ENCODE data around the gene SLC22A6. TPM values are rescaled to one million over a fixed set of nuclear protein-coding genes. Genes with fewer than 3 reads are reported as not detected.
A peak's percentile ranks its signal among the peaks of the same experiment; 100 is the strongest.

Gene SLC22A6
- polyA plus RNA-seq, 2 of the 4 experiments (the other 2 are of a cell fraction) = not detected

GRCh38 chr11:62980133-62980760 is 4.5 kb downstream of the SLC22A6 start:
- no peak overlapping the region for H3K27ac ChIP-seq
- H3K4me3 ChIP-seq = no peak overlapping the region
- WGBS (ENCODE audit: missing lambda C conversion rate) = 0% methylated on average over 1 of the region's 1 CpG
- FAIRE-seq = no peak
- H3K4me2 ChIP-seq = no peak overlapping the region
- H3K4me1 ChIP-seq = no peaks in the 10 kb centered on the region
- DNase-seq (ENCODE audit: low read depth in 1 of 2, low spot score in 1 of 2) = no peak
- ChIA-PET CTCF (interaction anchor here (0.9 to 3.3 kb wide), 2 partner anchors 9 to 43 kb away, joined by 3 to 14 read pairs; no protein-coding TSS in a partner anchor), POLR2A (no interaction called here)
- no peaks in the 10 kb centered on the region for H3K9me3 ChIP-seq
- TF ChIP-seq REST (IDR thresholded peaks at IDR 0.05) (peak; percentile 85), EHMT2 (IDR thresholded peaks at IDR 0.05; ENCODE audit: low read depth) (0 out of 2 replicates have a peak, but pooled peaks have one; percentile 72), KDM5A (IDR thresholded peaks at IDR 0.05) (no peak)
- ATAC-seq = no peak

- Histone ChIP-seq H3K4me2 (no peak overlapping the region), H3K9me3 (no peaks in the 10 kb centered on the region), H3K4me1 (no peaks in the 10 kb centered on the region), H3K4me3 (no peak overlapping the region), H3K27ac (no peak overlapping the region)
- POLR2A ChIA-PET = no interaction called here
- TF ChIP-seq ATOH8 (CRISPR knock-in tag; IDR thresholded peaks at IDR 0.05; ENCODE audit: low read depth) = no peak
- TF ChIP-seq POLR2AphosphoS2 (conservative IDR thresholded peaks at IDR 0.05; ENCODE audit: low read length) = no peak
- no peak for TF ChIP-seq CBX8 (IDR thresholded peaks at IDR 0.05)
- CTCF ChIA-PET = interaction anchor here (0.6 to 4.4 kb wide), 12 partner anchors 11 to 73 kb away, joined by 3 to 53 read pairs (median 6); no protein-coding TSS in a partner anchor
- no peak for FAIRE-seq
- 21% methylated on average over 5 of the region's 5 CpGs for WGBS (ENCODE audit: missing lambda C conversion rate)
- DNase-seq (ENCODE audit: low read depth in 1 of 2, low spot score in 1 of 2) = peak in 1 of 2 experiments; percentile 22
- ATAC-seq = peak in 1 of 2 experiments; percentile 32; a peak in 2 of 6 replicates
These were observed 8.7 kb downstream of the SLC22A6 start for GRCh38 chr11:62976109-62976508.

GRCh38 chr11:62974848-62975522 is 9.8 kb downstream of the SLC22A6 start:
- Histone ChIP-seq H3K4me1 (no peaks in the 10 kb centered on the region), H3K9me3 (no peaks in the 10 kb centered on the region), H3K4me3 (no peak overlapping the region), H3K4me2 (0 out of 3 replicates have a peak overlapping the region, but pooled peaks have one; percentile 5), H3K27ac (no peak overlapping the region)
- ATAC-seq = peak; percentile 83 to 93
- ChIA-PET CTCF (interaction anchor here (0.7 to 4.4 kb wide), 20 partner anchors 10 to 707 kb away, joined by 3 to 53 read pairs (median 3); no protein-coding TSS in a partner anchor), POLR2A (no interaction called here)
- DNase-seq (ENCODE audit: low read depth in 1 of 2, low spot score in 1 of 2) = peak; percentile 38 to 54
- 18% methylated on average over 7 of the region's 9 CpGs for WGBS (ENCODE audit: missing lambda C conversion rate)
- TF ChIP-seq CTCF (IDR thresholded peaks at IDR 0.05) = peak; percentile 47
- peak; percentile 26; the same call in 1 of the 3 replicates for TF ChIP-seq SMC3 (IDR thresholded peaks at IDR 0.05)
- peak in 1 of 2 experiments; percentile 15; a peak in 1 of 5 replicates for TF ChIP-seq RAD21 (conservative IDR thresholded peaks at IDR 0.05 in 1 of 2, IDR thresholded peaks at IDR 0.05 in 1 of 2)
- no peak for TF ChIP-seq SREBF2 (IDR thresholded peaks at IDR 0.05)
- no peak for FAIRE-seq

Measured in A549 (cell line).